GM12891 (cell line): ENCODE data around the gene OSCP1.

Experiments used
- POLR2A ChIP-seq: IDR thresholded peaks from 2 replicates; pipeline ENCODE4 v1.6.1; 2011; ENCODE audit warnings: low read depth, low read length, control low read depth
- POLR2AphosphoS5 ChIP-seq: IDR thresholded peaks from 2 replicates; pipeline ENCODE4 v1.6.1; 2011; ENCODE audit warnings: low read depth, low read length, control low read depth
- TAF1 ChIP-seq: IDR thresholded peaks from 2 replicates; pipeline ENCODE4 v1.6.1; 2011; ENCODE audit warnings: low read depth, low read length, control low read depth

GRCh38 chr1:36369061-36369861, 81.0 kb downstream of the OSCP1 start:
- TF ChIP-seq TAF1: no peak
- TF ChIP-seq POLR2A: no peak
- no peak for TF ChIP-seq POLR2AphosphoS5
